Left cardiac atrium (tissue), 4 donors: ENCODE data around the gene MRPS2. TPM values are rescaled to one million over a fixed set of nuclear protein-coding genes. Genes with fewer than 3 reads are reported as not detected.
"Not testable (repeated sequence)": the region's sequence is repeated elsewhere in the genome, so short reads cannot be mapped to it uniquely, and the experiment has no call there.

Source experiments
- ATAC-seq, 2 donors: fragments of 200-7000 bp; cut with Tn5 transposase; one replicate each; pipeline ENCODE4 v1.9.1; 2020; ENCODE audit warnings: mild to moderate bottlenecking in 2 of 2, moderate library complexity in 2 of 2
- DNase-seq: peaks from one replicate; pipeline ENCODE4 v3.0.0-alpha.2; 2020
- intact Hi-C, 2 donors: fragments of 100-400 bp; cut with DNase I; formaldehyde crosslinking; loops; one replicate each; pipeline versions ENCODE4 v1.14.1 to v1.15.1; 2022 to 2023
- total RNA-seq, 2 donors: library from RNA; stranded (reverse); fragmentation: NEBNext Ultra II Directional; extraction: Animal tissue kit (Norgen Biotek cat#: 25700); gene quantifications; one replicate each; pipeline ENCODE4 v1.2.1, GENCODE V29; 2021
- donor health status: DM: no; HTN: yes; CAD: no.
- donor health status: DM: no; HTN: yes; CAD: no; lungs with severe emphysema.
- donor health status: DM: yes; HTN: yes; CAD: no.
- donor health status: Dilated cardiomyopathy.

MRPS2 gene
- total RNA-seq, 2 donors from 2014 or later = 32.6 to 34.0 TPM

GRCh38 chr9:135525241-135526088 is 25.0 kb downstream of the MRPS2 start:
- no peak for ATAC-seq
- intact Hi-C loops = no loop called here

GRCh38 chr9:135526089-135526729 is 25.7 kb downstream of the MRPS2 start:
- intact Hi-C loops = no loop called here
- DNase-seq = no peak

More at GRCh38 chr9:135525241-135526088, 25.0 kb downstream of the MRPS2 start:
- no peak for DNase-seq

DNA sequence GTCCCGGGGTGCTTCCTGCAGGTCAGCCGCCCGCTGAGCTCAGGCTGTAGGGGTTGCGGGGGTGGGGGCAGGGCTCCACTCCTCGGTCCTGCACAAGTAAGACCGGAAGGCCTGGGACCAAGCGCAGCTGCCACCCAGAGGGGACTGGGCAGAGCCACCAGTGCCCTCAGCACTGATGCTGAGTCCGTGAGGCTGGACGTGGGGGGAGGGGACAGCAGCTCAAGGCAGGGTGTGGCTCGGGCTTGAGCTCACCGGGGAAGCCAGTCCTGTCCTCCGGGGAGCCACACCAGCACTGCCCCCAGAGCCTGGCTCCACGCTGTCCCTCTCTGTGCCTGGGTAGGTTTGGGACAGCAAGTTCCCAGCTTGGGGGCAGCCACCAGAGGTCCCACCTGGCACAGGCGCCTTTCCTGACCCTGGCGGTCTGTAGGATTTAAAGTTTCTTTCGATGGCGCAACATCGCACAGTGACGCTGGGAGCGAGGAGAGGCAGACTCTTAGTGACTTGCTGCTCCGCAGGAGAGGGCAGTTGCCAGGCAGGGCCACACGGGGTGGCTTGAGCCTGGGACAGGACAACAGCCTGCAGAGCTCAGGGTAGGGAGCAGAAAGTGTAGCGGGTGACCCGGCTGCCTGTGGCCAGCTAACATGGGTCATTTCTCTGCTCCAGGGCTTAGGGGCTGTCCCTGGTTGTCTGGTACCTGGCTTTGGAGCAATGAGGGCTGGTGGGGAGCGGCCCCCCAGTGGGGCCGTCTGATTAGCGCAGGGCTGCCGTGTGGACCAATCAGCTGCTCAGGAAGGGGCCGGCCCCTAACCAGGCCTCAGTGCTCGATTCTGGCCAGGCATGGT is 26.5 kb downstream of the MRPS2 start:
- intact Hi-C loops = no loop called here
- DNase-seq (no peak), ATAC-seq (no peak)

More at GRCh38 chr9:135526089-135526729, 25.7 kb downstream of the MRPS2 start:
- no peak for ATAC-seq

DNA sequence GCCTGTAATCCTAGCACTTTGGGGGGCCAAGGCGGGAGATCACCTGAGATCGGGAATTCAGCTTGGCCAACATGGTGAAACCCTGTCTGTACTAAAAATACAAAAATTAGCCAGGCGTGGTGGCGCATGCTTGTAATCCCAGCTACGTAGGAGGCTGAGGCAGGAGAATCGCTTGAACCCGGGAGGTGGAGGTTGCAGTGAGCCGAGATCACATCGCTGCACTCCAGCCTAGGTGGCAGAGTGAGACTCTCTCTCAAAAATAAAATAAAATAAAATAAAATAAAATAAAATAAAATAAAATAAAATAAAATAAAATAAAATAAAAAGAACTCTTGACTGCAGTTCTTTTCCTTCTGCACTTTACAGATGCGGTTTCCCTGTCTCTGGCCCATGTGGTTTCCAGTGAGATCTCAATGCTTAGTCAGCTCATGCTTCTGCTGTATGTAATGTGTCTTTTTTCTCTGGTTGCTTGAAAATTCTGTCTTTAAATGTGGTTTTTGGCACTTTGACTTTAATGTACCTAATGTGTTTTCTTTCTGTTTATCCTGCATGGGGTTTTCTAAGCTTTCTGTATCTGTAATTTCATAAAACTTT is 28.5 kb downstream of the MRPS2 start:
- ATAC-seq, intact Hi-C loops, DNase-seq: not testable (repeated sequence)

DNA sequence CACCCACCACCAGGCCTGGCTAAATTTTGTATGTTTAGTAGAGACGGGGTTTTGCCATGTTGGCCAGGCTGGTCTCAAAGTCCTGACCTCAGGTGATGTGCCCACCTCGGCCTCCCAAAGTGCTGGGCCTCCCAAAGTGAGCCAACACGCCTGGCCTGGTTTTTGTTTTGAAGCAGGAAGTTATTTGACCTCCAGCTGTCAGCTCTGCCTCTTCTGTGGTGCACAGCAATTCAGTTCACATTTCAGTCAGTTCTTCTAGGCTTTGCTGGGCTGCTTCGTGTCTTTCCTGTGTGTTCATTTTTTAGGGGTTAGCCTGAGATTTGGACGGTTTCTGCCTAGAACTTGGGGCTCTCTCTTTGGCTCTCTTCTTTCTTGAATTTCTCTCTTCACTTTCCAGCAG is 29.7 kb downstream of the MRPS2 start:
- intact Hi-C loops = no loop called here
- ATAC-seq (no peak), DNase-seq (no peak)

DNA sequence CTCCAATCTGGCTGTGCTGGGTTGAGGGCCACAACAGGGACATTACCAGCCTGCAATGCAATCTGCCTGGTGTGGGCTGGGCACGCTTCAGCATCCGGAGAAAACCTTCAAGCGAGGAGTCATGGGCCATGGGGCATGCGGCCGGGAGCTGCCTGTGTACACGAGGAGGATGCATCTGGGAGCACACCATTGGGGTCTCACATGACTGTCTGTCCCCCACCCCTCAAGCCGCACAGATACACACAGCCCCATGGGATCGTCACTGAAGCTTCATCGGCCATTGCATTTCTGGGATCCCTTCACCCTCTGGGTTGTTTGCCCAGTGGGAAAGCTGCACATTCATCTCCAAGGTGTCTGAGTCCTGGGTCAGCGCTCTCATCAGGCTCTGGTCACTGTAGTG is 30.6 kb downstream of the MRPS2 start:
- intact Hi-C loops = no loop called here
- ATAC-seq (no peak), DNase-seq (no peak)

GRCh38 chr9:135533113-135533512 is 32.6 kb downstream of the MRPS2 start:
- intact Hi-C loops = no loop called here
- DNase-seq = no peak
- no peak for ATAC-seq

- DNase-seq = no peak
- intact Hi-C loops = no loop called here
- no peak for ATAC-seq
Measured at GRCh38 chr9:135533674-135534073, 33.2 kb downstream of the MRPS2 start.

DNA sequence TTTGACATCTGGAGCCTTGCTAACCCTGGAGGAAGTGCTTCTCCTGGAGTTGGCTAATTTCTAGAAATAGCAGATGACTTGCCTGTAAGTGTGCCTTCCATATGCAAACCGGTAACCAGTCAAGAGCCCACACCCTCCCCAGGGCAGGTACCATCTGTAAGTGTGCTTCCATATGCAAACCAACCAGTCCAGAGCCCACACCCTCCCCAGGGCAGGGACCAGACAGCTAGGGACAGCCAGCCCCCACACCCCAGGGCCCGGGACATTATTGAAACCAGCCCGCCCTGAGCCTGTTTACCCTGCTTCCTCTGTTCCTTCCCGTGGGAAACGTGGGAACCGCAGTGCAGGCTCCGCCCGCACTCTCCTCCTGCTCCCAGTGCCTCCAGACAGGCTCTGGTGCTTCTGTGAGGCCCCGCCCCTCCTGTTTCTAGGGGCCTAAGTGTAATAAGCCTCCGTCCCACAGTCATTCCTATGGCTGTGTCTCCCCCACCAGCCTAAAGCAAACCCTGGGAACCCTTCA is 33.8 kb downstream of the MRPS2 start:
- DNase-seq, intact Hi-C loops, ATAC-seq: not testable (repeated sequence)

DNA sequence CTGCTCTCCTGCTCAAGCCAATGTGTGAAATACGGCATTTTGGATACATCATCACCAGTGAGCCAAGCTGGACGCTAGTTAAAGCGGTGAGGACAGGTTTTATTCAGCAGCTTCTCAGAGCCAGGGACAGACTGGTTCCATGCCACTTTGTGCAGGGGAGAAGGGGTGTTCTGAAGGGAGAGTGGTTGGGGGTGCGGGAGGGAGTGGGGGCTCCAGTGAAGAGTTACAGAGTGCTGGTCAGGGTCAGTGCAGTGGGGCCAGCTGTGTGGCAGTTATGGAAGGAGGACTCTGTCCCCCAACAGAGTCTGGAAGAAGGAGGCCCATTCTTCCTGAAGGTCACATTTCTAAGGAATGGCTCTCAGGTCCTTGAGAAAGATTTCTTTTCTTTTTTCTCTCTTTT is 34.3 kb downstream of the MRPS2 start:
- ATAC-seq, DNase-seq, intact Hi-C loops: not testable (repeated sequence)

- DNase-seq, ATAC-seq, intact Hi-C loops: not testable (repeated sequence)
Measured at GRCh38 chr9:135535631-135536030, 35.1 kb downstream of the MRPS2 start.

DNA sequence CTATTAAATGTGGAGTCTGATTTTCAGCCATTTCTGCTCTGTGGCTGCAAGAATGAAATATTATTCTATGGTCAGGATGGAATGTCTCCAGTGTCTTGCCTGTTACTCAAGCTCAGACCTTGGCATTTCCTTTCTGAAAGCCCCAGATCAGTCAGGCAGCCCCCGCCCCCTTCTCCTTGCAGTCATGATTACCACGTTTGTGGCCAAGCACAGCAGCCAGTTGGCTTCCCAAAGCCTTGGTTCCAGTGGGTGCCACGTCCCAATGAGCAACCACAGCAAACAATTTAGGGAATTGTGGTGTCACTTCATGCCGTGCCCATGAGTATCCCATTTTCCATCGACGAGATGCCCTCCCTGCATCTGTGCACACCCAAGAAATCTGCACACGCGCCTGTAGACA is 35.7 kb downstream of the MRPS2 start:
- no peak for DNase-seq
- no peak for ATAC-seq
- intact Hi-C loops = no loop called here

DNA sequence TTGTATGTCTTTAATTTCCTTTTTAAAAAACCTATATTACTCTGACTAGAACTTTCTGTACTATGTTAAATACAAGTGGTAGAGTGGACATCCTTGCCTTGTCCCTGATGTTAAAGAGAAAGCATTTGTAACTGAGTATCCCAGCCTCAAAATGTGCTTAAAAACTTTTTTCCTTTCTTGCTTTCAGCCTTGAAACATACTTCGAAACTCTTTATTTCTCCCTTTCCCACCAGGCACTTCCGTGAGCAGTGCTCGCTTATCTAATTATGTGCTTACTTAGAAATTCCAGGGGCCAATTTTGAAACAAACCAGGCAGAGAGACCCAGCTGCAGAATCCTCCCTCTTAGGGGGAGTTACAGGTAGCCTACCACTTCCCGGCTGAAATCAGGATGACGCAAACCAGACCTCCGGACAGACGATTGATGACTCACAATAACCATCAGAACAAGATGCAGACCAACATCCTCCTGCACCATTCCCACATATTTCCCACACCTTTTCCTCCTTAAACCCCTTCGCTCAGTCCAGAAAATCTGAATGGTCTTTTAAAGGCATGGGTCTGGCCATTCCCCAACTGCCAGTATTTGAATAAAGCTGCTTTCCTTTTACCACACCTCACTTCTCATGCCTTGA is 42.9 kb downstream of the MRPS2 start:
- ATAC-seq = peak in 1 of 2 donors; percentile 90
- DNase-seq, intact Hi-C loops: not testable (repeated sequence)

DNA sequence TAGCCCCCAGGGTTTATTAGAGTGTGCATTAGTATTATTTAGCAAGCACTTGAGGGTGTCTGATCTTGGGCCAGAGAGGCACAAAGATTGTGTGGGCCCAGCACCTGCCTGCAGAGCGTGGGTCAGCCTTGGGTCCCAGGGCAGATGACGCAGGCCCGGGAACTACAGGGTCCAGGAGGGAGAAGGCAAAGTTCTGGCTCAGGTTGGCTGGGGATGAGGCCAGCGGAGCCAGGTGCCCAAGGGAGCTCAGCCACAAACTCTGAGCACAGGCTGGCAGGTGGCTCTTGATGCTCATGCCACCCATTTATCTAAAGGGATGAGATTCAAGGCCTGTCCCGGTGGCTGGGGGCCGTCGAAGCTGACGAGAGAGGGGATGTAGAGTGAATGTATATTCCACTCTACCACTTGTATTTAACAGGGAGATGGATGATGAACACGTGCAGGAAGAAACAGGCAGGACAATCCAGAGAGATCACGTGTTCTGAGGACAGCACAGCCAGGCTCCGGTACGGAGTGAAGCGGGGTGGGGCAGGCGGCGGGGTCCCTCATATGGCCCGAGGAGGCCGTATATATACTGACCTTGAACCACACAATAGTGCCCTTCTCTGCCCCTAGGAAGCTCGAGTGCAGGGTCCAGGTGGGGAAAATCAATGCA is 44.6 kb downstream of the MRPS2 start:
- intact Hi-C loops = no loop called here
- no peak for ATAC-seq
- no peak for DNase-seq

DNA sequence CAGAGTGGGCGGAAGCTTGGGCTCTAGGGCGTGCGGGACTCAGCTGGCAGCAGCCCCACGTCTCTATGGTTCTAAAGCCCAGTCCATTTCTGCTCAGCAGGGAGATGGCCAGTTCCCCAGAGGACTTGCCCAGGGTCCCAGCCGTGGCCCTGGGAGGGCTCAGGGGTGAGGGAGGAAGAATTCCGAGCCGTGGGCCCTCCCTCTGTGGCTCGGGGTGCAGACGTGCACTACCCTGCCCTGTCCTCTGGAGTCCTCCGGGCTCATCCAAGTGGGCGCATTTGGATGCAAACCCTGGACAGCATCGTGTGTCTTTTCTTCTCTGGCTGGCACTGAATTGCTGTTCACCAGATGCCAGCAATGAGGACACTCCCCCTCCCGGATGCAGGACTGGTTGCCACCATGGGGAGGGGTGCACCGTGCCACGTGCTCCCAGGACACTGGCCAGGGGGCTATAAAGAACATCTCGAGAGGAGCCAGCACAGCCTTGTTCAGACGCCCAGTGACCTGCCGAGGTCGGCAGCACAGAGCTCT is 45.2 kb downstream of the MRPS2 start, which contains the start of gene OBP2A:
Gene OBP2A, plus strand, starts transcription at position 481 of the 531 bp plus-strand sequence. CDS start 55 bp downstream, outside the sequence.
- DNase-seq, ATAC-seq, intact Hi-C loops: not testable (repeated sequence)

DNA sequence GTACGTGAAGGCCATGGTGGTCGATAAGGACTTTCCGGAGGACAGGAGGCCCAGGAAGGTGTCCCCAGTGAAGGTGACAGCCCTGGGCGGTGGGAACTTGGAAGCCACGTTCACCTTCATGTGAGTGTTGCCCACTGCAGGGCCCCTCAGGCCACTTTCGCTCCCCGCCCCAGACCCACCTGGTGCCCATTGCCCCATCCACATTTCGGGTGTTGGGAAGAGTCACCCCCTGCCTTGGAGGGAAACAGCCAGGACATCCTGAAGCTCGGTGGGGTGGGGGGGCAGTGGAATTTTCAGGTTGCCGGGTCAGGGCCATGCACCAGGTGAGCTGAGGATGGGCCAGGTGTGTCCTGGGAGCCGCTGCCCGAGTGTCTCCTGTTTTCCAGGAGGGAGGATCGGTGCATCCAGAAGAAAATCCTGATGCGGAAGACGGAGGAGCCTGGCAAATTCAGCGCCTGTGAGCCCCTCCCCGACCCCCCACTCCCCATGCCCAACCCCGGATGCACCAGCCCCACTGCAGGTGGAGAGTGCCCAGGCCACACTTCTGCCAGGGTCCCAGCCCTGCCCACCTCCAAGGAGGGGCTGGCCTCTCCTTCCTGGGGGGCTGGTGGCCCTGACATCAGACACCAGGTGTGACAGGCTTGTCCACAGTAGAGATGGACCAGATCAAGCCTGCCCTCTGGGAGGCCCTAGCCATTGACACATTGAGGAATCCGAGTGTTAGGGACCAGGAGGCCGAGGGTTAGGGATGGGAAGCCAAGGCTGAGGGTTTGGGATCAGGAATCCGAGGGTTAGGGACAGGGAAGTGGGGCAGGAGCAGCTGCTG is 46.5 kb downstream of the MRPS2 start:
- intact Hi-C loops, ATAC-seq, DNase-seq: not testable (repeated sequence)
